ENCODE results near the gene RAB6B. TPM values are rescaled to one million over a fixed set of nuclear protein-coding genes. Genes with fewer than 3 reads are reported as not detected.

Gene RAB6B
- total RNA-seq, 2 donors from 2014 or later, result 0.16 to 2.2 TPM

DNA sequence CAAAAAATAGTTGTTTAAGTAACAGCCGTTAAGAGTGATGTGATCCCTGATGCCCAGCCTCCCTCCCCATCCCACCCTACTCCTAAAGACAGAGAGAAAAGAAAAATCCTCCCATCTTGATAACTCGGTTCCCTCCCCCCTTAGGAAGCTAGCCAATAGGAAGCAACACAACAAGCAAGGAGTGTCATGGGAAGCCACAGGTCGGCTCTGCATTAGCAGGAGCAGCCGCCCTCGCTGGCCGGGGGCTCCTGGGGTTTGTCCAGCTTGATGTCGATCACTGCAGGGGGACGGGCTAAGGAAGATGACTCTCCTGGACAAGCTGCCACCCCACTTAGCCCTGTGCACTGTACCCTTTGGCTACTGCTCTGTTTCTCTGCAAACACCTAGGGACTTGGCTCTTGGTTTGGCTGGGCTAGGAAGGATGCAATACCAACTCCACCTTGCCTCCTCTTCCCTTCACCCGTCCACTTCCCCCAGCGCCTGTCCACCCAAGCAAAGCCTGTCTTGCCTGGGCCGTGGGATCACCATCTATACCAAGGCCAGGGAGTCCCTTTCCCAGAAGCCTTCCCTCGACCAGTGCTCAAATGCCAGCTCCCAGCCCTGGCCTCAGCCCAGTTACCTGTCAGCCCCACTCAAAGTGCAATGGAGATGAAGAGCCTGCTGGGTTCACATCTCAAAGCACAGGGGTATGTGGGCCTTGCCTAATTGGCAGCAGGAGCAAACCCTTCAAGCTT is 66.9 kb downstream of the RAB6B start:
- ATAC-seq (no peak), DNase-seq (ENCODE audit: low spot score in 2 of 2) (no peak)
- Mint-ChIP-seq H3K9me3 (no peaks in the 10 kb centered on the region), H3K36me3 (peaks cover 8 to 22% of the 10 kb centered on the region in 2 donors), H3K27ac (no peak overlapping the region)

DNA sequence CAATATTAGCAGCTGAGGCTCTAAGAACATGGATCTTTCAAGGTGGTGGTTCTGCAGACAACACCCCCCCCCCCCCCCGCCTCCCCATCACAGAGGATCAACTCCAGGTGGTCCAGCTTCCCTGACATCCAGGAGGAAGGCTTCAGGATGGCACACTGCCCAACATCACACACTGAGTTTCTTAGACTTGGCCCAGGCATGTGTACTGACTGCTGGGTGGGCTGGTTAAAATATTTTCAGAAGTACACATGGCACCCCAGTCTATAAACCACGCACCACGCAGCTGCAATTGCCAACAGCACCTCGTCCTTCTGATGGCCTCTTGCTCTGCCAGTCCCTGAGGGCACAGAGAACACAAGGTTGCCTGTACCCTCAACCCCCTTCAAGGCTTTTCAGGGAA is 68.0 kb downstream of the RAB6B start:
- DNase-seq (ENCODE audit: low spot score in 2 of 2), result no peak
- peaks cover 15 to 31% of the 10 kb centered on the region in 2 donors for H3K36me3 Mint-ChIP-seq

DNA sequence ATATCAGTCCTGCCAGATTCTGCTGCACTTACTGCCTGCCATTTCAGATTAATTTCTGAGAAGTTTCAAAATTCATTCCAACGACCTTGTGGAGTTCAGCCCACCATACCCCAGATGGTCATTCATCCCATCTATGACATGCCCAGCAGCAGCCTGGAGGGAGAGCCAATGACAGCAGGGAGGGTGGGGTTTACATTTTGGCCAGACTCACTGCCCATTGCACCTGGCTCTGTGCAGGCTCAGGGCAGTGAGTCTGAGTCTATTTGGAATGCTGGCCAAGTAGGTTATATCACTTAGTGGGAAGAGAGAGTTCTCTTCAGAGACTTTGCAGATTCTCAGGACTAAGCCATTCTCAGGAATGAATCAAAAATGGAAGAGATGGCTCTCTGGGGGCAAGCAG is 68.5 kb downstream of the RAB6B start:
- Mint-ChIP-seq H3K9me3 (no peaks in the 10 kb centered on the region), H3K27ac (no peak overlapping the region), H3K36me3 (peaks cover 19 to 36% of the 10 kb centered on the region in 2 donors)
- DNase-seq (ENCODE audit: low spot score in 2 of 2) (no peak), ATAC-seq (no peak)

More for the DNA sequence above, 68.0 kb downstream of the RAB6B start:
- no peak for ATAC-seq
- Mint-ChIP-seq H3K27ac (peak overlapping the region in 1 of 2 donors; percentile 38), H3K9me3 (no peaks in the 10 kb centered on the region)

DNA sequence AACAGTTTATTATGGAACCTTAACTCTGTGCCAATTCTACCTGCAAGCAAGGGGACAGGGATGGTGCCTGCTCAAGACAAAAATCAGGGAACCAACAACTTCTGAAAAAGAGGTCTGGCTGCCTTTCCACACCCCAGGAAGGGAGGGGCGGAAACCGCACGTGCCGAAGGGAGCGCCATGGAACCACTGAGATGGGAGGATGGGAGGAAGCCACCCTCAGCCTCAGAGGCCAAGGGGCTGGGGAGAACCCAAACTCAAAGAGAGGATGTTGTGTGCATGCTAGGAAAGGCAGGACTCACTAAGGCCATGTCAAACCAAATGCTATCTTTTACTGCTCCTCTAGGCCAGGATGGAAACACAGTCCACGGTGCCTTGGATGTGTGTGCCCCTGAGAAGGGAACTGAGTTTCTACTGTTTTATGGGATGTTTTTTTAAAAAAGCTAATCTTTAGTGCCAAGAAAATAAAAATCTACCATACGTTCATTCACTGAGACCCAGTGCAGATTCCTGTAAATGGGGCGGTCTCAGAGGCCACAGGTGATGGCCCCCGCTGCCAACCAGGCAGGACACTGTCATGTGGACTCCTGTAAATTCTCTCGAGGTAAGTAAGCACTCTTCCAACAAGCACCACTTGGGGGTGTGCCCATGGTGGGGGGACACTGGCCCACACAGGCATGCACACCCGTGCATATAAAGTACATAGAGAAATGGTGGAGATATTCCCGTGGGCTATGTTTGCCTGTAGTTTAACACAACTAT is 69.5 kb downstream of the RAB6B start:
- no peak for ATAC-seq
- no peaks in the 10 kb centered on the region for H3K9me3 Mint-ChIP-seq

DNA sequence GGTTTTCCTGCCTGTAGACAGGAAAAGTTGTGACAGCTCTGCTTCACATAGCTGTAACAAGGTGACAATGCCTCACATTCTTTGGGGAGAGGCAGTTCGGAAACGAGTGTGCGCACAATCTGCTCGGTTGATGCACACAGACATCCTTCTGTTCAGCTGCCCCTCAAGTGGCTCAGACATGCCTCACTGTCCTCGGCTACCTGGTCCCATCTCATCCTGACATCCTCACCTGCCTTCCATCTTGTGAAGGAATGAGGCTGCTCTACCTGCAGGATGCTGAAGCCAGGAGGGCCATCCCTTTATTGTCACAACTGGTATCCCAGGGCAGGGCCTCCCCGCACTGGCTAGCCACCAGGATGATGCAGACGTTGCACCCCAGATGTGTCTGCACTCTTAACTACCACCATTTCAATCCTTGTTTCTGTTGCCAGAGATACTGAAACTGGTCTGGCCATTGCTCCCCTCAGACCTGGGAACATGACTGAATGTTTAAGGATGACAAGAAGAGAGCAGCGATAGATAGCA is 70.7 kb downstream of the RAB6B start:
- no peak for ATAC-seq
- no peaks in the 10 kb centered on the region for H3K9me3 Mint-ChIP-seq
- peaks cover 19 to 54% of the 10 kb centered on the region in 2 donors for H3K36me3 Mint-ChIP-seq
- peak overlapping the region in 1 of 2 donors; percentile 55 for H3K27ac Mint-ChIP-seq
- no peak for DNase-seq (ENCODE audit: low spot score in 2 of 2)

More for the DNA sequence above, 69.5 kb downstream of the RAB6B start:
- no peak for DNase-seq (ENCODE audit: low spot score in 2 of 2)
- peaks cover 19 to 43% of the 10 kb centered on the region in 2 donors for H3K36me3 Mint-ChIP-seq
- H3K27ac Mint-ChIP-seq, result peak overlapping the region in 1 of 2 donors; percentile 50

DNA sequence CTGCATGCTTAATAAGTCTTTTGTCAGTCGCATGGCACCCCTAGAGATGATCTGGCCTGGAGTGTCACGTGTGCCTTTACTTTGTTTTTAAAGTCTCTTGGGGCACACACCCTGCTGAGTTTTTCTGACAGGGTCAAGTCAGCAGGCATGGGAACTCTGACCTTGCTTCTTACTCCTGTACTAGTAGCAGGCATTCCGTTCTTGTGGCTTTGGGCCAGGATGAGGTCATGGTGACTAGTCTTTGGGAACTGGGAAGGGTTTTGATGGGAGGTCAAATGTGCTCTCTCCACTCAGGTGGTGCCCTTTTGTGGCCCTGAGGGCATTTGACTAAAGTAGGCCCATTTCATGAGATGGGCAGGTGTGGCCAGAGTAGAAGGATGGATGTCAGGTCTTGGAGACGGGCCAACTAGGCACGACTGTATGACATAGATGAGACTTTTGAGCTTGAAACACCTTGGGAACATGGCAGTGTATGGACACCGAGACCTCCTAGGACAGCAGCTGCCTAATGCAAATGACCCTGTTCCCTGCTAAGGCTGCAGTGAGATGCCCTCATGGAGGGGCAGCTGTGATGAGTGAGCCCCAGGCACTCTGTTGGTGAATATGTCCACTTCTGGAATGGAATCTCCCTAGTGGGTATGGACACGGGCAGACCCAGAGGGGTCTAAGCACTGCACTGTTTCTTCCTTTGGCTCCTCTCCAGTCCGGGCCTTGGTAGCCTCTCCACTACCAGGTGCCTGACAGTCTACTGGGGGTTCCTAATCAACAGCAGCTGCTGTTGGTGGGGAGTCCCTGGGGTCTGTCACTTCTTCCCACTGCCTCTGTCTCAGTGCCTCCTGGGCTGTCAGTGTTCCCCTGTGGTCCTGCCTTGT is 73.7 kb downstream of the RAB6B start:
- Mint-ChIP-seq H3K27ac (peak overlapping the region in 1 of 2 donors; percentile 44), H3K36me3 (peaks cover 19 to 59% of the 10 kb centered on the region in 2 donors), H3K9me3 (no peaks in the 10 kb centered on the region)
- DNase-seq (ENCODE audit: low spot score in 2 of 2) (no peak), ATAC-seq (no peak)

DNA sequence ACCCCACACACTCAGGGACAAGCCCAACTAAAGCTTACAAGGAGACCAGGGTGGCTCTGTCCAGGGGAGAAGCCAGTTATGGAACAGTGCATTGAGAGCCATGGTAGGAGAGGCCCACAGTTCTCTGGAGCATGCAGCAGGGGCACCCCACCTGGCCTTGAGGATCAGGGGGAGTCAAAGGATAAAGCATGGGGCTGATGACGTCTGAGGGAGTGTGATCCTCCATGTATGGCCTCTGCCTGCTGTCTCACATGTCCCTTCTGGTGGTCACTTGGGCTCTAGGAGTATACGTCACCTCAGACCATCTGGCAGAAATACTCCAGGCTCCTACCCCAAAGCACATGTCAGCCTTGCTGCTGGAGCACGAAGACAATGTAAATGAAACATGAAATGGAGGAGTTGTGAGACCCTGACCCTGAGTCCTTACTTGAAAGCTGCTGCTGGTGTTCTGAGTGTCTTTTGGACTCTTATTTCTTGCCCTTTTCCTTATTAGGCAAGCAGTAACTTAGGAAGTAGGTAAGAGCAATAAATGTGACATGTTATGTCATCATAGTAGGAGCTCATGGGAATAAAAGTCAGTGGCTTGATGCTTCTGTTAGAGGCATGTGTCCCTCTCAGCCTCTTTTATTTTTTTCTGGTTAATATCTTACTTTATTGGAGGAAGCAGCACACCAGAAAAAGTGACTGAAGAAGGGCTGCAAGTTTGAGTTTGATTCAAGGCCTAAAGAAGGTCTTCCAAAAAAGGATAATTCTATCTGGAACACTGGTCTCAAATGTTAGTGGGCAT is 74.6 kb downstream of the RAB6B start:
- peaks cover 19 to 53% of the 10 kb centered on the region in 2 donors for H3K36me3 Mint-ChIP-seq
- DNase-seq (ENCODE audit: low spot score in 2 of 2) (no peak), ATAC-seq (no peak)
- no peaks in the 10 kb centered on the region for H3K9me3 Mint-ChIP-seq
- H3K27ac Mint-ChIP-seq, result no peak overlapping the region

DNA sequence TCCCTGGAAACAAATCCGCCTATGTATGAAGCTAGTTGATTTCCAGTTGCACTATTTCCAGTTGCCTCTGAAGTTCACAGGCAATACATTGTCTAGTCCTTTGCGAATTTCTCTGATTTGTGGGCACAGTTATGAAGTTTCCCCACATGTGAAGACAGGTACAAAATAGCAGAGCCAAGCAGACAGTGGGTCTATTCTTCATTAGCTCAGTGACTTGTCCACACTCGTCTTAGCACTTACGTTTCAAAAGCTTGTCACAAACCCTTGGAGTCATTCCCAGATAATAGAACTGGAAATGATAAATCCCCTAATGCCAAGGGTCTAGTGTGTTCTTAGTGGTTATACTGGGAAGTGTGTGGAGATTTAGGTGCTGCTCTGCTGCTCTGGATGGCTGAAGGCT is 75.6 kb downstream of the RAB6B start:
- DNase-seq (ENCODE audit: low spot score in 2 of 2), result no peak
- ATAC-seq, result no peak
- no peaks in the 10 kb centered on the region for H3K9me3 Mint-ChIP-seq
- peaks cover 12 to 47% of the 10 kb centered on the region in 2 donors for H3K36me3 Mint-ChIP-seq
- H3K27ac Mint-ChIP-seq, result no peak overlapping the region

DNA sequence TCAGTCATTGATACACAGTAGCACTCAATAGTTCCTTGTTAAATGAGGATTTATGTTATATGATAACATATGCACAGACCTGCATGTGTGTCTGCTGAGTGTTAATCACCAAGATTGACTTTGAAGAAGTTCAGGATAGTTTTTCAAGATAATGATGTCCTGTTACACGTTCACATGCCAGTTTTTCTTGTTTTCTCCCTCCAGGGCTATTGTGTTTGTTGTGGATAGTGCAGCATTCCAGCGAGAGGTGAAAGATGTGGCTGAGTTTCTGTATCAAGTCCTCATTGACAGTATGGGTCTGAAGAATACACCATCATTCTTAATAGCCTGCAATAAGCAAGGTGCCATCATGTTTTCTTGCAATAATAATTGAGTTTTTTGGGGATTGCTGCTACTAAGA is 80.3 kb downstream of the RAB6B start:
- Mint-ChIP-seq H3K9me3 (no peaks in the 10 kb centered on the region), H3K27ac (peak overlapping the region in 1 of 2 donors; percentile 9), H3K36me3 (peaks cover 5 to 27% of the 10 kb centered on the region in 2 donors)
- ATAC-seq, result no peak
- no peak for DNase-seq (ENCODE audit: low spot score in 2 of 2)

DNA sequence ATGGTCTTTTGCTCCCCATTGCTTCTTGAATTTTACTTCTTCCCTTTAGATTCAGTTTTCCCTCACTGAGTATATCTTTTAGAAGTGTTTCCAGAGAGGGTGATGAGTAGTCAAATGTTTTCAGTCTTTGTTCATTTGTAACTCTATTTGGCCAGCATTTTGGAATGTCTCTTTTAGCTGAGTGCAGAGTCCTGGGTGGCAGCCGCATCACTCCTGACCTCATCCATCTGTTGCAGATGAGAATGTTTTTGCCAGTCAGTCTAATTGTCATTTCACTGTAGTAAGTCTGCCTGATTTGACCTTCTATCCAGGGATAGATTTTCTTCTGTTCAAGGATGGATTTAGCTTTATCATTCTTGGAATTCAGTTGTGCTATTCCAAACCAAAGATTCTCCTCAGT is 82.8 kb downstream of the RAB6B start:
- ATAC-seq (no peak), DNase-seq (ENCODE audit: low spot score in 2 of 2) (no peak)
- Mint-ChIP-seq H3K9me3 (no peaks in the 10 kb centered on the region), H3K27ac (peak overlapping the region in 1 of 2 donors; percentile 3), H3K36me3 (peaks cover 5 to 20% of the 10 kb centered on the region in 2 donors)

DNA sequence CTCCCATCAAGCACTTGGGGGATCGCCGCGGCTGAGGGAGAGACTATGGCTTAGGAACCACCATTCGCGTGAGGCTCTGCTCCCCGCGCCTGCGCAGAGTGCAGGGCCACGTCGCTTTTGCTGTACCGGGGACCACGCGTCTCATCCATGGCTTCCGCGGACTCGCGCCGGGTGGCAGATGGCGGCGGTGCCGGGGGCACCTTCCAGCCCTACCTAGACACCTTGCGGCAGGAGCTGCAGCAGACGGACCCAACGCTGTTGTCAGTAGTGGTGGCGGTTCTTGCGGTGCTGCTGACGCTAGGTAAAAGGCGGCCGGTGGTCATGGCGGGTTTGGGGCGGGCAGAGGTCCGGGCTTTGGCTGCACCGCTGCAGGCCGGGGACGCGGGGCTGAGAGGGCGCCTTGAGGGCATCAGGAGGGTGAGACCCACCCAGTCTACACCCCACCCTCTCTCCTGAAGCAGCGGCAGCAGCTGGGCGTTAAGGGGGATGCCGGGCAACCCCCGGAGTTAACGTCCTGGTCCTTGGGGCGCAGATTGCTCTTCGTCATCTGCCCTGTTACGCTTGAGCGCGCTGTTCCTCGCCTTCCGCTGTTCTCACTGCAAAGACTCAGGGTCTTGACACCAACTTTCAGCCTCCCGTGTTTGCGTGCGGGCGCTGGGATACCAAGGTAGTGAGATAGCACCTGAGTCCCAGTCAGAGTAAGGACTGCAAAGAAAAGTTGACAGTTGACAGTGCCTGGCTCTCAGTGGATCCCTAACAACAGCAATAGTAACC is 89.8 kb downstream of the RAB6B start, which contains the start of gene SRPRB:
Gene SRPRB (plus strand): TSS at position 114 of the 774 bp plus-strand sequence. CDS start 34 bp downstream, at position 148.
- no peaks in the 10 kb centered on the region for H3K9me3 Mint-ChIP-seq
- peak; percentile 98 to 99 for ATAC-seq
- peak; percentile 95 to 96 for DNase-seq (ENCODE audit: low spot score in 2 of 2)
- peaks cover 0 to 13% of the 10 kb centered on the region in 2 donors for H3K36me3 Mint-ChIP-seq
- peak within 1 kb of the TSS; percentile 91 to 95 for H3K27ac Mint-ChIP-seq

DNA sequence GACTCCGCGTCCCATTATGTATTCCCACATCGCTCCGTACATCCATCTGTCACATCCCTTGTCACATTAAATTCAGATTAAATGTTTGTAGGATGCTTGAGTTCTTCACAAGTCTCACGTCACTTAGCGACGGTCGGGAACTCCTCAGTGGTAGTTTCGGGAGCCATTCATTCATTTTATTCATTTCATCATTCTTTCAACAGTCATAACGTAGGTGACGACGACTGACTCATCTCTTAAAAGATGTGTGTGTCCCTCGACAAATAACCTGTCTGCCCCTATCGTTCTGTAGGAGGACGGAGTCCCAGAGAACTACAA is 90.3 kb downstream of the RAB6B start:
- Mint-ChIP-seq H3K9me3 (no peaks in the 10 kb centered on the region), H3K27ac (peak overlapping the region; percentile 91 to 95), H3K36me3 (peaks cover 0 to 13% of the 10 kb centered on the region in 2 donors)
- ATAC-seq (no peak), DNase-seq (ENCODE audit: low spot score in 2 of 2) (no peak)

DNA sequence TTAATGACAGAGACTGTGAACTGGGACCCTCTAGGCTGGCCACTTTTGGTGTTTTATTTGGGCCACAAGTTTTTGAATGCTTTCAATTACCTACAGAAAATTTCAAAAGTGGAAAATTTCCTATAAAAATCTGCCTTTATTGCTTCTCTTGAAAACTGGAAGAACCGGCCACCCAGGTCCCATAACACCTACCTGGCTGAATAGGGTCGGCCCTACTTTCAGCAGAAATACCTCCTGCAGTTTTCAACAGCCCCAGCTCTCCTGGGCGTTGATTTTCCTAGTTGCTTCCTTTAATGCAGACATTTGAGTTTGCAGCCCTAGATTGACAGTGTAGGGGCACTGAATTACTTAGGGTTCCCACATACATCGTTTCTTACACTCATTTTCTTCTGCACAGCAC is 90.8 kb downstream of the RAB6B start:
- ATAC-seq, result no peak
- no peak for DNase-seq (ENCODE audit: low spot score in 2 of 2)
- Mint-ChIP-seq H3K9me3 (no peaks in the 10 kb centered on the region), H3K36me3 (peaks cover 0 to 13% of the 10 kb centered on the region in 2 donors), H3K27ac (peak overlapping the region; percentile 91 to 95)

DNA sequence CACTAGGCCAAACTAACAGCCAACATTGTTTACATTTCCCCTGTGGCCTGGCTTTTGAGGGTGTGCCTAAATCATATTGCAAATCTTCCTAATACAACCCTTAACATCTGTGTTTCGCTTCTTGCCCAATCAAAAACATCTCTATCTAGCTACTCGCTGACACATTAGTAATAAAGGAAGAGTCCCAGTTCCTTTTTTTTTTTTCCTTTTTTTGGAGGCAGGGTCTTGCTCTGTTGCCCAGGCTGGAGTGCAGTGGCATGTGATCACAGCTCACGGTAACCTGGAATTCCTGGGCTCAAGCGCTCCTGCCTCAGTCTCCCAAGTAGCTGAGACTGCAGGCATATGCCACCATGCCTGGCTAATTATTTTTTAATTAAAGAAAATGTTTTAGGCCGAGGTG is 92.2 kb downstream of the RAB6B start:
- no peaks in the 10 kb centered on the region for H3K9me3 Mint-ChIP-seq
- ATAC-seq (no peak), DNase-seq (ENCODE audit: low spot score in 2 of 2) (no peak)
- no peak overlapping the region for H3K27ac Mint-ChIP-seq
- peaks cover 0 to 13% of the 10 kb centered on the region in 2 donors for H3K36me3 Mint-ChIP-seq

All from activated naive CD4-positive, alpha-beta T cell treated with anti-CD3 and anti-CD28 coated beads, Interleukin-2, amount 50 U/mL, for 72 hours (primary cell).